ENCODE measurements around the gene AURKB. TPM values are rescaled to one million over a fixed set of nuclear protein-coding genes. Genes with fewer than 3 reads are reported as not detected.
"Not testable (repeated sequence)": the region's sequence is repeated elsewhere in the genome, so short reads cannot be mapped to it uniquely, and the experiment has no call there.

The AURKB gene
- total and polyA plus RNA-seq, 8 donors: 1.0 to 66.0 (median 9.5) TPM

DNA sequence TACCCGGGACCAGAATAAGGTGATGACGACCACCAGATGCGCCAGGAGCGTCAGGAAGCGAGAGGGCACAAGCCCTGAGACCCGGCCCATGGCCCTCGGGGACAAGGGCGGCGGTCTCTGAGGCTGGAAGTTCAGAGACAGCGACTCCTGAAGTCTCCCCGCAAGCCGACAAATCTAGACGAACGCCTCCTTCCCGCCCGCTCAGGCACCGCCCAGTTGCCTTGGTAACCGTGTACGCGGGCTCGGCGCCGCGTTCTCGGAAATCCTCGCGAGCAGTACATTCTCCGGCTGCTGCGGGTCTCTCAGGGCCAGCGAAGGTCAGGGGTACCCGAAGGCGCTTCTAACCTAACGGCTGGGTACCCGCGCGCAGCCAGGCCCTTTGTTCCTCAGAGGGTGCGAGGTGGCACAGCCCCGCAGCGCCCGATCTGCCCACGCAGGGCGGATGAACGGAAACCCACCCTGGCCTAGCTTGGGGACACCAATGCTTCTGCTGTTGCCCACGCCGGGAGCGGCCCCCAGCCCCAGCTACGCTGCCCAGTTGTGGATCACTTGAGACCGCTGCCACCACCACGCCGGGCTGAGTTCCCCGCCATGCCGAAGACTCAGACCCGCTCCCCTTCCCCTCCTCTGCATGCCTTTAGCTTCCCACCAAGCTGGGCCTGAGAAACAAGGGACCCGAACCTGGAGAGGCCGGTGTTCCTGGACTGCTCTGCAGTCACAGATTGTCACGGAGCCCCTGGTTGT is 34.0 kb downstream of the AURKB start, which contains the start of gene TMEM107:
Gene TMEM107, minus strand, starts transcription at position 184 of the 744 bp plus-strand sequence. Its CDS starts 94 bp downstream, at position 90.
- DNase-seq: peak; percentile 90 to 97
- peaks cover 24 to 44% (median 39%) of the 10 kb centered on the region in 4 donors for H3K4me1 ChIP-seq
- 1 to 3% (median 2%) methylated on average over 35 to 56 of the region's 56 CpGs for WGBS, 5 donors
- H3K9me3 ChIP-seq: no peaks in the 10 kb centered on the region
- no peaks in the 10 kb centered on the region for H3K36me3 ChIP-seq
- intact Hi-C loops (cut with DNase I; ENCODE audit: low total_unique reads): no loop called here
- H3K4me3 ChIP-seq: peak within 1 kb of the TSS; percentile 55 to 61 (median 59)
- TF ChIP-seq POLR2AphosphoS5 (IDR thresholded peaks at IDR 0.05): peak in 2 of 3 donors; percentile 69 to 74
- TF ChIP-seq CTCF (IDR thresholded peaks at IDR 0.05): no peak
- H3K27me3 ChIP-seq: no peaks in the 10 kb centered on the region
- H3K27ac ChIP-seq: peak within 1 kb of the TSS; percentile 66 to 97 (median 85)

DNA sequence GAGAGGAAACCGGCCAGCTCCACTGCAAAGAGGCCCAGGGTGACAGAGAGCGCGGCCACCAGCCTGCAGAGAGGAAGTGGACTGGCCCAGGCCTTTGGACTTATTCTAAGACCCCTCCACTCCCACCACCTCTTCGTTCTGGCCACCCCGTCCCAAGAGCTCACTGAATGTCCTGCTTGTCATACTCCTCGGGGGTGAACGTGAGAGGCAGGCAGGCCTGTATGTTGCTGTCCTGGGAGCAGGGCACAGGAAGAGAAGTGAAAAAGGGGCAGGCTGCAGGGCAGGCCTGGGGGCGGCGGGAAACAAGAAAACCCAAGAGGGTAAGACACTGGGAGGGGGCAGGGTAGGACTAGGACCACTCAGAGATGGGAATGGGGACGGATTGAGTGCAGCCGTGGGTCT is 34.6 kb downstream of the AURKB start:
- TF ChIP-seq CTCF (IDR thresholded peaks at IDR 0.05) (no peak), POLR2A (IDR thresholded peaks at IDR 0.05) (no peak), POLR2AphosphoS5 (IDR thresholded peaks at IDR 0.05) (no peak), EP300 (IDR thresholded peaks at IDR 0.05) (no peak)
- intact Hi-C loops (cut with DNase I; ENCODE audit: low total_unique reads): no loop called here
- Histone ChIP-seq H3K27ac (peak overlapping the region; percentile 66 to 97 (median 85)), H3K27me3 (no peaks in the 10 kb centered on the region), H3K4me1 (peaks cover 24 to 44% (median 39%) of the 10 kb centered on the region in 4 donors), H3K36me3 (no peaks in the 10 kb centered on the region), H3K4me3 (peak overlapping the region; percentile 55 to 61 (median 59)), H3K9me3 (no peaks in the 10 kb centered on the region)
- DNase-seq: peak in 1 of 2 donors; percentile 58
- 9 to 17% (median 13%) methylated on average over 11 of the region's 11 CpGs for WGBS, 5 donors

GRCh38 chr17:8173871-8174322 is 36.5 kb downstream of the AURKB start:
- H3K36me3 ChIP-seq: no peaks in the 10 kb centered on the region
- intact Hi-C loops (cut with DNase I; ENCODE audit: low total_unique reads): no loop called here
- no peaks in the 10 kb centered on the region for H3K9me3 ChIP-seq
- H3K4me3 ChIP-seq: peak overlapping the region; percentile 21 to 46 (median 41)
- no peak for TF ChIP-seq POLR2AphosphoS5 (IDR thresholded peaks at IDR 0.05)
- no peak for TF ChIP-seq CTCF (IDR thresholded peaks at IDR 0.05)
- no peak for TF ChIP-seq EP300 (IDR thresholded peaks at IDR 0.05)
- no peak for TF ChIP-seq POLR2A (IDR thresholded peaks at IDR 0.05)
- 5 to 7% (median 6%) methylated on average over 14 of the region's 14 CpGs for WGBS, 5 donors
- DNase-seq: no peak
- peak overlapping the region; percentile 73 to 97 (median 93) for H3K27ac ChIP-seq
- no peaks in the 10 kb centered on the region for H3K27me3 ChIP-seq
- H3K4me1 ChIP-seq: peaks cover 24 to 44% (median 39%) of the 10 kb centered on the region in 4 donors

GRCh38 chr17:8173056-8173870 is 37.1 kb downstream of the AURKB start:
- peaks cover 24 to 44% (median 39%) of the 10 kb centered on the region in 4 donors for H3K4me1 ChIP-seq
- DNase-seq: peak; percentile 83 to 97

GRCh38 chr17:8170186-8170585 is 40.2 kb downstream of the AURKB start:
- H3K4me3 ChIP-seq; DNase-seq; intact Hi-C loops (cut with DNase I; ENCODE audit: low total_unique reads); H3K27ac ChIP-seq; H3K27me3 ChIP-seq; H3K9me3 ChIP-seq; H3K36me3 ChIP-seq: not testable (repeated sequence)
- 83 to 94% (median 90%) methylated on average over 18 to 19 of the region's 19 CpGs for WGBS, 5 donors
- H3K4me1 ChIP-seq: peaks cover 10 to 23% (median 18%) of the 10 kb centered on the region in 4 donors

More at GRCh38 chr17:8173056-8173870, 37.1 kb downstream of the AURKB start:
- intact Hi-C loops (cut with DNase I; ENCODE audit: low total_unique reads): no loop called here
- WGBS, 5 donors: 0 to 1% (median 1%) methylated on average over 23 of the region's 23 CpGs
- Histone ChIP-seq H3K4me3 (peak overlapping the region; percentile 21 to 46 (median 41)), H3K27me3 (no peaks in the 10 kb centered on the region), H3K27ac (peak overlapping the region; percentile 73 to 97 (median 93)), H3K9me3 (no peaks in the 10 kb centered on the region), H3K36me3 (no peaks in the 10 kb centered on the region)
- TF ChIP-seq CTCF (IDR thresholded peaks at IDR 0.05) (peak in 1 of 7 experiments; percentile 15), POLR2A (IDR thresholded peaks at IDR 0.05) (peak in 2 of 4 donors; percentile 100), EP300 (IDR thresholded peaks at IDR 0.05) (no peak), POLR2AphosphoS5 (IDR thresholded peaks at IDR 0.05) (peak; percentile 99 to 100 (median 100))
